Cardiac muscle cell (in vitro differentiated cells and primary cell): ENCODE results near the gene KRTAP19-1. TPM values are rescaled to one million over a fixed set of nuclear protein-coding genes. Genes with fewer than 3 reads are reported as not detected.

ENCODE experiments used
- DNase-seq, 2 donors: peaks; one replicate each; pipeline versions ENCODE4 v3.0.0 to v3.0.0-alpha.2; 2010 to 2017; ENCODE audit warnings: low read depth in 1 of 2, low spot score in 1 of 2
- H3K27ac ChIP-seq: fragments of 200-600 bp; sonication (generic); 2 replicates; pipeline ENCODE4 v1.5.1; 2016
- H3K27me3 ChIP-seq: fragments of 200-600 bp; sonication (generic); 2 replicates; pipeline ENCODE4 v1.6.0; 2016; ENCODE audit warnings: control low read depth
- H3K36me3 ChIP-seq: fragments of 200-600 bp; sonication (generic); 2 replicates; pipeline ENCODE4 v1.5.1; 2016; ENCODE audit warnings: control low read depth
- H3K4me1 ChIP-seq: fragments of 200-600 bp; sonication (generic); 2 replicates; pipeline ENCODE4 v1.8.1; 2017; ENCODE audit warnings: low read depth, mild to moderate bottlenecking, mixed run types
- H3K4me3 ChIP-seq: fragments of 200-600 bp; sonication (generic); 2 replicates; pipeline ENCODE4 v1.5.1; 2016; ENCODE audit warnings: mild to moderate bottlenecking
- H3K9me3 ChIP-seq: fragments of 200-600 bp; sonication (generic); 2 replicates; pipeline ENCODE4 v1.5.1; 2017; ENCODE audit warnings: low read depth, mild to moderate bottlenecking, control low read depth
- polyA plus RNA-seq: library from polyadenylated mRNA; unstranded; fragments of >200 nt; fragmentation: Nextera tagmentation; extraction: Ambion mirVana; gene quantifications from 2 replicates; pipeline ENCODE4 v1.2.1, GENCODE V29; 2016
- total RNA-seq: library from RNA; depleted of rRNA; stranded (reverse); fragments of >200 nt; gene quantifications from 2 replicates; pipeline ENCODE4 v1.2.3, GENCODE V29; 2016
- TF ChIP-seq, protein P1 (sequence below): IDR thresholded peaks from 2 replicates; pipeline ENCODE4 v1.5.1; 2012; ENCODE audit warnings: low read depth, mild to moderate bottlenecking, low read length

The KRTAP19-1 gene
- total and polyA plus RNA-seq, 2 experiments from 2014 or later = not detected

DNA sequence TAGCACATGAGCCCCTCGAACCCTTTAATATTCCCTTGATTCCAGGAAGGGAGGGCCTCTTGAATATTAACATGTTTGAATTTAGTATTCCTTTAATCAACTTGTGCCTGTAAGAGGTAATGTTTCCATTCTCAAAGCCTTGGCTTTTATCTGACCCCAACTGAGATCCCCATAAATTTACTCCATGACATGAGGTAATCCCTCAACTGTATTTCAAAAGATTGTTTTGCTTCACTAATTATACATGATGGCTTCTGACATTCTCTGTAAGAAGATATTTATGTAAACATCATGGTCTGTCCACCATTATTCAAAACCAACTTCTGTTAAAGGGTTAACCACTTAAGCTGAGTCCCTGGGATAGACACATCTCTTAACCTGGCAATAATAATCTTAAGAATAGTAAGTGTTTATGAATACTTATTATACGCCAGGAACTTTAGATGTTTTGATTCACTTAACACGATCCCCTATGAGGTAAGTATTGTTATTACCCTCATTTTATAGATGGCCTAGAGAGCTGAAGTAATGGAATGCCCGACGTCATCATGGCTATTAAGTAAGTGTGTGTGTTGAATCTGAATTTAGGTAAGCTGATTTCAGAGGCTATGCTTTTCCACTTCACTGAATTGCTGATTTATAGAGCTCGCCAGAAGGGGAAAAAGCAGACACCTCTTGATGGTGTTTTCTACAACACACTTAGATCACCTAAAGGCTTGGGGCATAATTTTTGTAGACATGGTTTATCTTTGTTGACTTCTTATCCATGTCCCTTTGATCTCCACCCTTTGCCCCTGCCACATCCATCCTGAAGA, 11.1 kb downstream of the KRTAP19-1 start:
- Histone ChIP-seq H3K27me3 (no peaks in the 10 kb centered on the region), H3K36me3 (no peaks in the 10 kb centered on the region), H3K9me3 (no peaks in the 10 kb centered on the region), H3K4me1 (no peaks in the 10 kb centered on the region), H3K27ac (no peak overlapping the region), H3K4me3 (no peak overlapping the region)
- TF ChIP-seq, protein P1, sequence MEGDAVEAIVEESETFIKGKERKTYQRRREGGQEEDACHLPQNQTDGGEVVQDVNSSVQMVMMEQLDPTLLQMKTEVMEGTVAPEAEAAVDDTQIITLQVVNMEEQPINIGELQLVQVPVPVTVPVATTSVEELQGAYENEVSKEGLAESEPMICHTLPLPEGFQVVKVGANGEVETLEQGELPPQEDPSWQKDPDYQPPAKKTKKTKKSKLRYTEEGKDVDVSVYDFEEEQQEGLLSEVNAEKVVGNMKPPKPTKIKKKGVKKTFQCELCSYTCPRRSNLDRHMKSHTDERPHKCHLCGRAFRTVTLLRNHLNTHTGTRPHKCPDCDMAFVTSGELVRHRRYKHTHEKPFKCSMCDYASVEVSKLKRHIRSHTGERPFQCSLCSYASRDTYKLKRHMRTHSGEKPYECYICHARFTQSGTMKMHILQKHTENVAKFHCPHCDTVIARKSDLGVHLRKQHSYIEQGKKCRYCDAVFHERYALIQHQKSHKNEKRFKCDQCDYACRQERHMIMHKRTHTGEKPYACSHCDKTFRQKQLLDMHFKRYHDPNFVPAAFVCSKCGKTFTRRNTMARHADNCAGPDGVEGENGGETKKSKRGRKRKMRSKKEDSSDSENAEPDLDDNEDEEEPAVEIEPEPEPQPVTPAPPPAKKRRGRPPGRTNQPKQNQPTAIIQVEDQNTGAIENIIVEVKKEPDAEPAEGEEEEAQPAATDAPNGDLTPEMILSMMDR = no peak
- no peak for DNase-seq

DNA sequence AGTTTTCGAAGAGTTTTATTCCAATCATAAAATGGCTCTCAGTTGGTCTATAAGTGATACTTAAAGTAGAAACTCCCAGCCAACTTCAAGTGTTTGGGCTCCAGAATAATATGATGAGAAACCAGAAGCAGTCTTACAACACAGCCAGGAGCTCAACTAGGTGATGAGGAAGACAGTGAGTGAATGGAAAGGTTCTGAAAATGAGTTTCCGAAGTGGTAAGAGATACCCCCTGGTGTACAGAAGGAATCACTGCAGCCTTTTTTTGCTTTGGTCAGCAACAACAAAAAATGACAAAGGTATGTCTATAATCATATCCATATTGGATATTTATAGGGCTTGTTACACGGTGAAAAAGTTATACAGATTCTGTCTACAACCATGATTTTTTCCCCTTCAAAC, 16.5 kb downstream of the KRTAP19-1 start:
- TF ChIP-seq, protein P1 = no peak
- DNase-seq = peak in 1 of 2 donors; percentile 32

DNA sequence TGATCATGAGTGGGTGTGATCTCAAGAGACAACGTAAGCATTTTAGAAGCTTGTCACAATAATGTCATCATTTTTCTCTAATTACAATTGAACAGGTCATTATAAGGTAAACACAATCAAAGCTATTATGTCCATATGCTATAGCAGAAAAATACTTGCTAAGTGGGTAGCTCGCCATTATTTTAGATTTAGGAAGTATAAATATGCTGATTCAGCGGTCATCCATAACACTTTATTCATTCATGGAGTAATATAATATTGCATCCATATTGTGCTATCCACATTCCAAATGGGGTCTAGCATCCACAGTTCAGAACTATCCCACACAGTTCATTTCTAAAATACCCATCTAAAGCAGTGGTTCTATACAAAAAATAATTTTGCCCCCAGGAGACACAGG, 31.7 kb downstream of the KRTAP19-1 start:
- Histone ChIP-seq H3K4me1 (no peaks in the 10 kb centered on the region), H3K36me3 (no peaks in the 10 kb centered on the region), H3K9me3 (no peaks in the 10 kb centered on the region), H3K4me3 (no peak overlapping the region), H3K27ac (no peak overlapping the region), H3K27me3 (no peaks in the 10 kb centered on the region)
- TF ChIP-seq, protein P1 = no peak
- DNase-seq = no peak

More for the DNA sequence above, 16.5 kb downstream of the KRTAP19-1 start:
- Histone ChIP-seq H3K4me1 (no peaks in the 10 kb centered on the region), H3K27ac (no peak overlapping the region), H3K4me3 (no peak overlapping the region), H3K36me3 (no peaks in the 10 kb centered on the region), H3K9me3 (no peaks in the 10 kb centered on the region), H3K27me3 (no peaks in the 10 kb centered on the region)

DNA sequence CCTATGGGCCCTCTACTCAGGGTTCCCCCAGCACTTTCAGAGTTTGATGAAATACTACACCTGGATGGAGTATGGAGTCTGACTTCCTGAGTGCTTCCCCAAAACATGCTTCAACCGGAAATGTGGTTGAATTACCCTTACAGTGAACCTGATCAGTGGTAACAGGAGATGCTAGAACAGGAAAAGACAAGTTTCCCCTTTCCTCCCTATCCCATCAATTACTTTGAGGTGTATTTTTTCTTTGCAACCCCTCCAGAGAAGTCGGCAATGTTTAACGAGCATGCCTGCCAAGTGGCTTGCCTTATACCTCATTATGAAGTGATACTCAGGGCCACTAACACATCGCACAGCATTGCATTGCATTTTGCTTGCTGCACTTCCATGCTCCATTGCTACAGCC, 33.1 kb downstream of the KRTAP19-1 start:
- no peak for DNase-seq
- TF ChIP-seq, protein P1 = no peak
- no peak overlapping the region for H3K4me3 ChIP-seq

DNA sequence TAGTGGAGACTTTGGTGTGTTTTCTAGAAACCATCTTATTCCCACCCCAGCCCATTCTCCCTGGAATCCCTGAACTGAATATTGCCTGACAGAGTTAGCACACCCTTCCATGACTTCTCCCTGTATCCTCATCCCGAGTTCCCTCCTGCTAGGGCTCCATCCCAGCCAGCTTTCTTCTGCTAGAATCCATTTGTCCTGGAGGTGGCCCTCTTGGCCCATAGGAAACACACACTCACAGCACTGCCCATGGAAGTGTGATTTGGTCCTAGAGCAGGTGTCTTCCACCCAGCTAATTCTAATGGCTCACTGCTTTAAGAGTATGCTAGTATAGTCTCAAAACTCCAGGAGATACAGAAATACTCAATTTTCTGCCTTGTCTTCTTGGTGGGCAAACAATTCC, 36.0 kb downstream of the KRTAP19-1 start:
- peak in 1 of 2 donors; percentile 2 for DNase-seq
- no peaks in the 10 kb centered on the region for H3K9me3 ChIP-seq
- no peak overlapping the region for H3K4me3 ChIP-seq
- H3K27me3 ChIP-seq = no peaks in the 10 kb centered on the region
- no peak overlapping the region for H3K27ac ChIP-seq
- no peaks in the 10 kb centered on the region for H3K36me3 ChIP-seq
- H3K4me1 ChIP-seq = no peaks in the 10 kb centered on the region
- TF ChIP-seq, protein P1 = no peak

More for the DNA sequence above, 33.1 kb downstream of the KRTAP19-1 start:
- Histone ChIP-seq H3K36me3 (no peaks in the 10 kb centered on the region), H3K4me1 (no peaks in the 10 kb centered on the region), H3K27ac (no peak overlapping the region), H3K9me3 (no peaks in the 10 kb centered on the region), H3K27me3 (no peaks in the 10 kb centered on the region)
